ENCODE measurements around the gene DRAP1.

DNA sequence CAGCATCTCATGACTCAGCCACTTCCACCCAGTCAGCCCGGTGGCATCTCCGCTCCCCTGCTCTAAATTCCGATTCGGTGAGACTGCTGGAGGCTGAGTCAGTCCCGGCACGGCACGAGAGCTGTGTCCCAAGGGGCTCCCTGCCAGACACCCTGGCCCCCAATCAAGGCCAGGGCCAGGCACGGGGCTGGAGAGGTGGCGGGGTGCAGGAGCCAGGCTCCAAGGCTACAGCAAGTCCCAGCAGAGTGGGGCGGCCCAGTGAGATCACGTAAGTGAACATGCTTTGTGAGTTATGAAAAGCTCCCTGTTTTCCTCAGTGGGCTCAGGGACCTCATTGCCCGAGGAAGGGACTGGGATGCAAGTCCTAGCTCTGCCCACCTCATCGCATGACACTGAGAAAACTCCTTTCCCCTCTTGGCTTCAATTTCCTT lies 3.4 kb upstream of the DRAP1 start:
- TF ChIP-seq, protein P1, sequence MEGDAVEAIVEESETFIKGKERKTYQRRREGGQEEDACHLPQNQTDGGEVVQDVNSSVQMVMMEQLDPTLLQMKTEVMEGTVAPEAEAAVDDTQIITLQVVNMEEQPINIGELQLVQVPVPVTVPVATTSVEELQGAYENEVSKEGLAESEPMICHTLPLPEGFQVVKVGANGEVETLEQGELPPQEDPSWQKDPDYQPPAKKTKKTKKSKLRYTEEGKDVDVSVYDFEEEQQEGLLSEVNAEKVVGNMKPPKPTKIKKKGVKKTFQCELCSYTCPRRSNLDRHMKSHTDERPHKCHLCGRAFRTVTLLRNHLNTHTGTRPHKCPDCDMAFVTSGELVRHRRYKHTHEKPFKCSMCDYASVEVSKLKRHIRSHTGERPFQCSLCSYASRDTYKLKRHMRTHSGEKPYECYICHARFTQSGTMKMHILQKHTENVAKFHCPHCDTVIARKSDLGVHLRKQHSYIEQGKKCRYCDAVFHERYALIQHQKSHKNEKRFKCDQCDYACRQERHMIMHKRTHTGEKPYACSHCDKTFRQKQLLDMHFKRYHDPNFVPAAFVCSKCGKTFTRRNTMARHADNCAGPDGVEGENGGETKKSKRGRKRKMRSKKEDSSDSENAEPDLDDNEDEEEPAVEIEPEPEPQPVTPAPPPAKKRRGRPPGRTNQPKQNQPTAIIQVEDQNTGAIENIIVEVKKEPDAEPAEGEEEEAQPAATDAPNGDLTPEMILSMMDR (IDR thresholded peaks at IDR 0.05), result no peak
- no peak for TF ChIP-seq ZFX (IDR thresholded peaks at IDR 0.05; ENCODE audit: borderline replicate concordance)

All from 22Rv1 (cell line).